K562 (cell line): ENCODE results near the gene GMNN. TPM values are rescaled to one million over a fixed set of nuclear protein-coding genes. Genes with fewer than 3 reads are reported as not detected.

ENCODE experiments used
- ATF2 ChIP-seq: sonication (generic); formaldehyde crosslinking; IDR thresholded peaks from 2 replicates; pipeline ENCODE4 v1.8.1; 2022; ENCODE audit warnings: missing genetic modification reagents
- CEBPB ChIP-seq: fragments of 450-650 bp; IDR thresholded peaks from 2 replicates; pipeline ENCODE4 v1.6.1; 2016; ENCODE audit warnings: missing genetic modification characterization, missing compliant biosample characterization
- E2F3 ChIP-seq: fragments of 250-450 bp; sonication (Bioruptor Pico); IDR thresholded peaks from 2 replicates; pipeline ENCODE4 v1.4.0; 2020; ENCODE audit warnings: mild to moderate bottlenecking
- MCM3 ChIP-seq: fragments of 450-650 bp; IDR thresholded peaks from 2 replicates; pipeline ENCODE4 v1.6.1; 2016
- MXI1 ChIP-seq: IDR thresholded peaks from 2 replicates; pipeline ENCODE4 v1.6.1; 2011; ENCODE audit warnings: low read depth, mild to moderate bottlenecking, improper control_type of control experiment, low read length
- POLR2H ChIP-seq: IDR thresholded peaks from 2 replicates; pipeline ENCODE4 v1.6.1; 2016; ENCODE audit warnings: missing genetic modification characterization, low read depth, mild to moderate bottlenecking, control low read depth, missing compliant biosample characterization, moderate library complexity
- REST ChIP-seq, 2 experiments: fragments of 450-650 bp; formaldehyde crosslinking in 1 of 2; IDR thresholded peaks; 2 replicates each; pipeline versions ENCODE4 v1.4.0 to v1.6.1; 2014 to 2020; ENCODE audit warnings: mild to moderate bottlenecking in 2 of 2, borderline replicate concordance in 1 of 2, low read depth in 1 of 2
- ZNF217 ChIP-seq: sonication (generic); formaldehyde crosslinking; IDR thresholded peaks from 2 replicates; pipeline ENCODE4 v1.8.0; 2022; ENCODE audit warnings: mild to moderate bottlenecking, missing genetic modification reagents
- ZNF444 ChIP-seq: fragments of 250-450 bp; sonication (Bioruptor Pico); IDR thresholded peaks from 2 replicates; pipeline ENCODE4 v1.4.0; 2020; ENCODE audit warnings: mild to moderate bottlenecking, moderate library complexity
- ZNF589 ChIP-seq: fragments of 200-800 bp; sonication (Bioruptor generic); IDR thresholded peaks from 2 replicates; pipeline ENCODE4 v1.6.1; 2016; ENCODE audit warnings: low read depth, missing genetic modification characterization, missing compliant biosample characterization
- ZNF79 ChIP-seq: fragments of 250-450 bp; sonication (Bioruptor Pico); IDR thresholded peaks from 2 replicates; pipeline ENCODE4 v1.4.0; 2020; ENCODE audit warnings: low read depth, mild to moderate bottlenecking, moderate library complexity
- ZNF830 ChIP-seq: fragments of 250-450 bp; sonication (Bioruptor Pico); IDR thresholded peaks from 2 replicates; pipeline ENCODE4 v1.5.0; 2021; ENCODE audit warnings: mild to moderate bottlenecking
- polyA plus RNA-seq, 8 experiments: library from polyadenylated mRNA; depleted of rRNA in 4 of 8; stranded (reverse) in 5 of 8; unstranded in 3 of 8; fragments of >200 nt; fragmentation: Nextera tagmentation in 2 of 8; fragmentation: Illumina TruSeq in 1 of 8; extraction: Ambion mirVana in 2 of 8; extraction: Trizol in 1 of 8; gene quantifications; 2 replicates each; pipeline versions ENCODE4 v1.2.1 to v1.2.3, GENCODE V29; 2011 to 2014; ENCODE audit warnings: inconsistent platforms in 1 of 8, missing spikeins in 1 of 8
- total RNA-seq, 7 experiments: library from RNA; depleted of rRNA in 6 of 7; stranded (reverse); fragments of >200 nt in 6 of 7; fragmentation: Illumina TruSeq in 2 of 7; extraction: Trizol in 2 of 7; gene quantifications; 2 replicates each; pipeline versions ENCODE4 v1.2.1 to v1.2.3, GENCODE V29; 2011 to 2021; ENCODE audit warnings: low replicate concordance in 1 of 7

Gene GMNN
- total and polyA plus RNA-seq, 9 of the 15 experiments (the other 6 are each of a cell fraction or from before 2014, with no cell fraction given): 144 to 370 (median 210) TPM

- TF ChIP-seq MXI1: no peak; the same call in 1 of the 2 replicates
- TF ChIP-seq ZNF79 (CRISPR knock-in tag): no peak
- TF ChIP-seq E2F3: peak; percentile 97
- no peak for TF ChIP-seq MCM3
- no peak for TF ChIP-seq CEBPB
- peak; percentile 88 for TF ChIP-seq ZNF830 (CRISPR knock-in tag)
- TF ChIP-seq ZNF444 (CRISPR knock-in tag): no peak
- TF ChIP-seq ZNF217: no peak
- TF ChIP-seq ATF2 (CRISPR knock-in tag): no peak
- TF ChIP-seq ZNF589: peak; percentile 69; the same call in 1 of the 2 replicates
- TF ChIP-seq POLR2H (tag): peak; percentile 85
- peak; percentile 72 for TF ChIP-seq REST (IDR thresholded peaks at IDR 0.05; ENCODE audit: borderline replicate concordance)
- TF ChIP-seq REST (CRISPR knock-in tag; IDR thresholded peaks at IDR 0.05; ENCODE audit: low read depth): peak; percentile 62; the same call in 1 of the 2 replicates
Measured at GRCh38 chr6:24774696-24775519, at the start of gene GMNN (continued).
